Activated T-helper 1 cell treated with anti-CD3 and anti-CD28 coated beads, Interleukin-12 subunit alpha, Interleukin-12 subunit beta, Interleukin-2, Interleukin-4 antibody, amounts not matched to agents 30 ng/mL and 10 ng/mL and 1 ng/mL, durations not matched to agents 14 hours and 24 hours and 36 hours (primary cell): ENCODE results near the gene SOBP. TPM values are rescaled to one million over a fixed set of nuclear protein-coding genes. Genes with fewer than 3 reads are reported as not detected.

Experiments used
- DNase-seq: peaks from one replicate; pipeline ENCODE4 v3.0.0; 2021; ENCODE audit warnings: low spot score
- H3K27ac Mint-ChIP-seq: one replicate; pipeline ENCODE4 v1.8.0; 2021; ENCODE audit warnings: mild to moderate bottlenecking, mixed read lengths
- H3K27me3 Mint-ChIP-seq: one replicate; pipeline ENCODE4 v1.8.0; 2022; ENCODE audit warnings: mild to moderate bottlenecking, moderate library complexity, mixed read lengths; ENCODE audit not compliant: insufficient read depth
- H3K36me3 Mint-ChIP-seq: one replicate; pipeline ENCODE4 v1.8.0; 2021; ENCODE audit warnings: low read depth, mixed read lengths
- H3K4me1 Mint-ChIP-seq: one replicate; pipeline ENCODE4 v1.8.0; 2021; ENCODE audit warnings: low read depth, mixed read lengths
- H3K4me3 Mint-ChIP-seq: one replicate; pipeline ENCODE4 v1.8.0; 2021; ENCODE audit warnings: mild to moderate bottlenecking, moderate library complexity, mixed read lengths
- H3K9me3 Mint-ChIP-seq: one replicate; pipeline ENCODE4 v1.8.0; 2021; ENCODE audit warnings: mixed read lengths
- intact Hi-C: fragments of 100-400 bp; cut with micrococcal nuclease; formaldehyde crosslinking; loops from one replicate; pipeline ENCODE4 v1.15.1; 2024
- total RNA-seq: library from RNA; stranded (reverse); gene quantifications from 2 replicates; pipeline ENCODE4 v1.2.3, GENCODE V29; 2022

SOBP gene
- total RNA-seq, 1 donor from 2014 or later: 0.16 TPM

DNA sequence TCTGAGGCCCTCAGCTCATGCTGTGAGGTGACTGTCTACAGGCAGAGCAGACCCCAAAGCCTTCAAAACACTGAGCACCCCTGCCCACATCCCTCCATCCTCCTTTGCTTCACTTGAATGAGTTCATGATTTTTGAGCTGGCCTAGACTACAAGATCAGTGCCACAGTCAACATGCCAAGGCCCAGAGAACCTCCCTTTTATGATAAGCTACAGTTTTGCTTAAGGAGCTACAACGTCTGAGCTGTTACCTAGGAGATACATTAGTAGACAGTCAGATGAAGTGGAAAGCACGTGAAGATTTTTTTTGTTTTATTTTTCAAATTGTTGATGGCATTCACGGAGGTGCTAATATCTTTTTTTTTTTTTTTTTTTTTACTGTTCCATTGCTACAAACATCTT lies 139.0 kb downstream of the SOBP start:
- Mint-ChIP-seq H3K4me1 (no peaks in the 10 kb centered on the region), H3K9me3 (no peaks in the 10 kb centered on the region), H3K27me3 (peaks cover 52% of the 10 kb centered on the region), H3K4me3 (no peak overlapping the region), H3K27ac (no peak overlapping the region), H3K36me3 (no peaks in the 10 kb centered on the region)
- intact Hi-C loops: no loop called here
- DNase-seq: no peak

DNA sequence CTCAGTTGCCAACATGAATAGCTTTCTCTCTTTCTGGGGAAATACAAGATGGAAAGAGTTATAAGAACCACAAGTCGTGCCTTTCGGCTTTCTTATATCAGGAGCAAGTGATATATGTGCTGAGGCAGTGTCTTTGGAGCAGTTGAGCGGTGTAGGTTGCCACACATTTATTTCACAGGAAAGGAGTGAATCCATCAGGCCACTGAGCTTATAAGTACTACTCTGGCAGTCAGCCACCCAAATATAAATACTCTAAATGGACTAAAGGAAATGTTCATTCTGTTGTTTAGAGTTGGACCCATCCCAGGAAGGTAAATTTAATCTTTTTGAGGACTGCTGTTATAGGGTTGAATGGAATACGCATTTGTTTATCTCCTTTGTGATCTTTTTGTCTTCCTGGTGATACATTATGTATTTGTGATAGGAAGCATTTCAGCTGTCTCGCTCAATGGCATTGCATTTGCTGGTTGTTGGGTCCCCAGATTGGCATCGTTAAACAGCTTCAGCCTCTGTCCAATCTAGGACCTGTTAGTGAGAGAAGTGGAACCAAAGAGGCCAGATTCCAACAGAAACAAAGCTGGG lies 139.7 kb downstream of the SOBP start:
- intact Hi-C loops: no loop called here
- Mint-ChIP-seq H3K36me3 (no peaks in the 10 kb centered on the region), H3K4me3 (no peak overlapping the region), H3K27ac (no peak overlapping the region), H3K4me1 (no peaks in the 10 kb centered on the region), H3K9me3 (no peaks in the 10 kb centered on the region), H3K27me3 (peaks cover 52% of the 10 kb centered on the region)
- no peak for DNase-seq

DNA sequence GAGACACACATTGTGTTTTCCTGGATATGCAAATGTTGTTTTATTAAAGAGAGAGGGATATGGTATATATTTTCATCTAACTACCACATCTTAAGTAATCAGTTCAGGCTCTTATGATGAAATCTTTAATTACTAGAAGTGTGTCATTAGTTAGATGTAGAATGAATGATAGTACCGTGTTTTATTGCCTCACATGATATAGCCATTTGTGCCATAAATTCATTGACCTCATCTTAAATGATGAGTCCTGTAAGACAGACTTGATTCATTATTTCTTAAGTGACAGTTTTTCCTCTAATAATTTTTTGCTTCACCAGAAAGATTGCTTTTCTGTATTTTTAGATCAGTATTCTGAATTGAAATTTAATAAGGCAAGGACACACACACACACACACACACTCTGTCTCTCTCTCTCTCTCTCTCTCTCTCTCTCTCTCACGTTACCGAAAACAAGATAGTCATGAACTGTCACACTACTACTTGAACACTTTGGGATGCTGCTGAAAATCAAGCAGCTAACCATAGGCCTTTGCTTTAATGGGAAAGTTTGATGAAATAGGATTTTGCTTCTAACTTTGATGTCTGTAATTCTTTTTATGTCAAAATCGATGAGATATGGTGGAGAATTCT lies 140.5 kb downstream of the SOBP start:
- Mint-ChIP-seq H3K9me3 (no peaks in the 10 kb centered on the region), H3K27ac (no peak overlapping the region), H3K36me3 (no peaks in the 10 kb centered on the region), H3K4me3 (no peak overlapping the region), H3K27me3 (peaks cover 53% of the 10 kb centered on the region), H3K4me1 (no peaks in the 10 kb centered on the region)
- intact Hi-C loops: no loop called here
- DNase-seq: no peak

DNA sequence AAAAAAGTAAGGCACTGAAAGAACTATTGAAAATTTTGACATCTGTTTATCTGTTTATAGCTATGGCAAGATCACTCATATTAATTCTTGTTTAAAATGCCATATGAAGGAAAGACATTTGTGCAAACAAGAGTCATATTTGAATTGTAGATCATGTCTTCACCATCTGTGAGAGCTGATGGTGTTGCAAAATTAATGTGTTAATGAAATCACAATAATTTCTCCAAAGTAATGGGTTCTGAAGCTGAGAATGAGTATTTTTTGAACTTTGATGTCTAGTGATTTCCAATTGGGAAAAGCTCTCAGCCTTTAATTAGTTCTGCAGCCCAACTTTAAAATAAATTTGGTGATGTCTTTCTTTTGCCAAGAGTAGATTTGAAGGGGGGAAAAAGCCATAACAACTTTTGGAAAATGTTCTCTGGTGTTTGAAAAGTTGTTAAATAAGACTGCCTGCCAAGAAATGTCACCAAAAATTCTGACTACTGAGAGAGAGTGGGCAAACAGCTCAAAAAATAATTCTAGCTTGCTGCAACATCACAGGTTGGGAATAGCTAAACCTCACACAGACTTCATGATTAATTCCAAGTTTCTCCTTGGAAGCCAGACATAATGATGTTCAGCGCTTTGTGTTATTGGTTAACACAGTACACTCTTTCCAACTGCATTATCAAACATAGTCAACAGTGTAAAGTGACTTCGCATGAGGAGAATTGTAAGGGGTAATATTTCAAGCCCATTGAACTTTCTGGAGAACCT lies 142.6 kb downstream of the SOBP start:
- Mint-ChIP-seq H3K4me1 (peaks cover 6% of the 10 kb centered on the region), H3K36me3 (no peaks in the 10 kb centered on the region), H3K27me3 (peaks cover 63% of the 10 kb centered on the region), H3K9me3 (no peaks in the 10 kb centered on the region), H3K4me3 (no peak overlapping the region), H3K27ac (no peak overlapping the region)
- intact Hi-C loops: no loop called here
- no peak for DNase-seq

DNA sequence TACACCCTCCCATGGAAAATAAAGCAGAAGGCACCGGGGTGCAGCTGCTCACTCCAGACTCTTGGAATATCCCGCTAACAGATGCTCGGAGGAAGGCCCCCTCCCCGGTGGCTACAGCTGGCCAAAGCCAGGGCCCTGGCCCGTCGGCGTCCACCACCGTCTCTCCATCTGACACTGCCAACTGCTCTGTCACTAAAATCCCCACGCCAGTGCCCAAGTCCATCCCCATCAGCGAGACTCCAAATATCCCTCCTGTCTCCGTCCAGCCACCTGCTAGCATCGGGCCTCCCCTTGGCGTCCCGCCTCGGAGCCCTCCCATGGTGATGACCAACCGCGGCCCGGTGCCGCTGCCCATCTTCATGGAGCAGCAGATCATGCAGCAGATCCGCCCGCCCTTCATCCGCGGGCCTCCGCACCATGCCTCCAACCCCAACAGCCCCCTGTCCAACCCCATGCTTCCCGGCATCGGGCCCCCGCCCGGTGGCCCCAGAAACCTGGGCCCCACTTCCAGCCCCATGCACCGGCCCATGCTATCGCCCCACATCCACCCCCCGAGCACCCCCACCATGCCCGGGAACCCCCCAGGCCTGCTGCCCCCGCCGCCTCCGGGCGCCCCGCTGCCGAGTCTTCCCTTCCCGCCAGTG lies 143.9 kb downstream of the SOBP start:
- no peaks in the 10 kb centered on the region for H3K36me3 Mint-ChIP-seq
- H3K9me3 Mint-ChIP-seq: no peaks in the 10 kb centered on the region
- no peak overlapping the region for H3K4me3 Mint-ChIP-seq
- peaks cover 67% of the 10 kb centered on the region for H3K27me3 Mint-ChIP-seq
- intact Hi-C loops: loop anchor here (2.0 kb wide), 1 partner anchor 143 kb away; the partner anchor contains the start of gene SOBP
- H3K4me1 Mint-ChIP-seq: peaks cover 6% of the 10 kb centered on the region
- no peak for DNase-seq
- H3K27ac Mint-ChIP-seq: no peak overlapping the region

DNA sequence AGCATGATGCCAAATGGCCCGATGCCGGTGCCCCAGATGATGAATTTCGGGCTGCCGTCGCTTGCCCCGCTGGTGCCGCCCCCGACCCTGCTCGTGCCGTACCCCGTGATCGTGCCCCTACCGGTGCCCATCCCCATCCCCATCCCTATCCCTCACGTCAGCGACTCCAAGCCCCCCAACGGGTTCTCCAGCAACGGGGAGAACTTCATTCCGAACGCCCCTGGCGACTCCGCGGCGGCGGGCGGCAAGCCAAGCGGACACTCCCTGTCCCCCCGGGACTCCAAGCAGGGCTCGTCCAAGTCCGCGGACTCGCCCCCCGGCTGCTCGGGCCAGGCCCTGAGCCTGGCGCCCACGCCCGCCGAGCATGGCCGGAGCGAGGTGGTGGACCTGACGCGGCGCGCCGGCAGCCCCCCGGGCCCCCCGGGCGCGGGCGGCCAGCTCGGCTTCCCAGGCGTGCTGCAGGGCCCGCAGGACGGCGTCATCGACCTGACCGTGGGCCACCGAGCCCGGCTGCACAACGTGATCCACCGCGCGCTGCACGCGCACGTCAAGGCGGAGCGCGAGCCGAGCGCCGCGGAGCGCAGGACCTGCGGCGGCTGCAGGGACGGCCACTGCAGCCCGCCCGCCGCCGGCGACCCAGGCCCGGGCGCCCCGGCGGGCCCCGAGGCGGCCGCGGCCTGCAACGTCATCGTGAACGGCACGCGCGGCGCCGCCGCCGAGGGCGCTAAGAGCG lies 144.6 kb downstream of the SOBP start:
- H3K9me3 Mint-ChIP-seq: no peaks in the 10 kb centered on the region
- intact Hi-C loops: loop anchor here (2.0 kb wide), 1 partner anchor 144 kb away; the partner anchor contains the start of gene SOBP
- no peak for DNase-seq
- peaks cover 67% of the 10 kb centered on the region for H3K27me3 Mint-ChIP-seq
- H3K4me1 Mint-ChIP-seq: peaks cover 6% of the 10 kb centered on the region
- no peaks in the 10 kb centered on the region for H3K36me3 Mint-ChIP-seq
- H3K4me3 Mint-ChIP-seq: no peak overlapping the region
- no peak overlapping the region for H3K27ac Mint-ChIP-seq

DNA sequence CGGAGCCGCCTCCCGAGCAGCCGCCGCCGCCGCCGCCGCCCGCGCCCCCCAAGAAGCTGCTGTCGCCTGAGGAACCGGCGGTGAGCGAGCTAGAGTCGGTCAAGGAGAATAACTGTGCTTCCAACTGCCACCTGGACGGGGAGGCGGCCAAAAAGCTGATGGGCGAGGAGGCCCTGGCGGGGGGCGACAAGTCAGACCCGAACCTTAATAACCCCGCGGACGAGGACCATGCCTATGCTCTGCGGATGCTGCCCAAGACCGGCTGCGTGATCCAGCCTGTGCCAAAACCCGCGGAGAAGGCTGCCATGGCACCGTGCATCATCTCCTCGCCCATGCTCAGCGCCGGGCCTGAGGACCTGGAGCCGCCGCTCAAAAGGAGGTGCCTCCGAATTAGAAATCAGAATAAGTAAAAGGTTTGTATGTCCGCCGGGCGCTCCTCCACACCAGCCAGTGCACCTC lies 145.2 kb downstream of the SOBP start:
- Mint-ChIP-seq H3K4me3 (no peak overlapping the region), H3K9me3 (no peaks in the 10 kb centered on the region), H3K36me3 (no peaks in the 10 kb centered on the region), H3K27ac (no peak overlapping the region), H3K4me1 (peaks cover 6% of the 10 kb centered on the region), H3K27me3 (peaks cover 64% of the 10 kb centered on the region)
- intact Hi-C loops: loop anchor here (2.0 kb wide), 1 partner anchor 144 kb away; the partner anchor contains the start of gene SOBP
- DNase-seq: no peak

DNA sequence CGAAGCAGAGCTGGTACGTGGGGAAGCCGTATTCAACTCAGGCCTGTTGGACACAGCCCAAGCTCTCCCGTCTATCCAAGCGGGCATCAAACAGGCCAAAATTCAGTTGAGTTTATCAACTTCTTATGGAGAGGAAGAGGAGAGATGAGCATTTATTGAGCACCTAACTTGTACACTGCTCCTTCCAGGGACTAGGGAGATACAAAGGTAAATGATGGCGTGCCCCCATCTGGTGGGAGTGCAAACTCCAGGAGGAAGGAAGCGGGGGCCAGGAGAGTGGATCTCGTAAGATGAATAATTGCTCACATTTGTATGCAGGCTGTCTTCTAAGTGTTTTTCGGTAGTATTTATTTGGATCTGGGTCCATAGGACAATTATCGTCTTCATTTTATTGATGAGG lies 146.6 kb downstream of the SOBP start:
- H3K9me3 Mint-ChIP-seq: no peaks in the 10 kb centered on the region
- DNase-seq: no peak
- intact Hi-C loops: no loop called here
- H3K4me3 Mint-ChIP-seq: no peak overlapping the region
- peaks cover 6% of the 10 kb centered on the region for H3K4me1 Mint-ChIP-seq
- peaks cover 61% of the 10 kb centered on the region for H3K27me3 Mint-ChIP-seq
- H3K27ac Mint-ChIP-seq: no peak overlapping the region
- no peaks in the 10 kb centered on the region for H3K36me3 Mint-ChIP-seq

DNA sequence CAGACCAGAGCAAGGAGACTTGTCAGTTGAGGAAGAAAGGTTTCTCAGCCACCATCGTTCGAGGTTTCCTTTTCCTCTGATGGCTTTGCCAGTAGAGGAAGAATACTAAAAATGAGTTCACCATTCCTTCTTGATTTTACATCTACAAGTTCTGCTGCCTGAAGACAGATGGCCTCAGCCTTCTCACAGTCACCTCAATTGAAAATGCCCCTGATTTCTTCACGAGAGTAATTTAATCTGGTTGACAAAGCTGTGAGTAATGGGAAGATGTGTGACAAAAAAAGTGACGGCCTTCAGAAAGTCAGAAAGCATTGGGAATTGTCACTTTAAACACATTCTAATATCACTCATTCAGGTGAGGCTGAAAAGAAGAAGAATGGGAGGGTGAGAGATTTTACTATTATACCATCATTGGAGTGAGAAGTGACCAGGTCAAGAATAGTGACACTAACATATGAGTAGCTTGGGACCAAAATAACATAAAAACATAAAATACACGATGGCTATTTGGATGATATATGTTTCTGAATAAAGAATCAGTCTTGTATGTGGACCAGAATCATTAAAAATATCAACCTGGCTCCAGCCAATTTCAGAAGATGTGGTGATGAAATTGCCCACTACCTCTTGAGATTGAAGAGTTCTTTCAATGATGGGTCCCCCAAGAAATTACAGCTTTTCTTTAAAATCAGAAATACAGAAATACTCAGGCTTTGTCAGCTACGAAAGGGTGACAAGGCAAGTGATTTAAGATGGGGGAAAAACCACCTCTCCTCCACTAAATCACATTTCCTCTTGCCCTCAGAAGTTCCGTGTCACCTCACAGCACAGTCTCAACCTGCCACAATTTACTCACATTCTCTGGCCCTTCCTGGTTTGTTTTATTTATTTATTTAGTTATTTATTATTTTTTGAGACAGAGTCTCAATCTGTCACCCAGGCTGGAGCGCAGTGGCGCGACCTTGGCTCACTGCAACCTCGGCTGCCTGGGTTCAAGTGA lies 147.7 kb downstream of the SOBP start:
- Mint-ChIP-seq H3K4me3 (no peak overlapping the region), H3K4me1 (peaks cover 6% of the 10 kb centered on the region), H3K9me3 (no peaks in the 10 kb centered on the region), H3K36me3 (no peaks in the 10 kb centered on the region), H3K27ac (no peak overlapping the region), H3K27me3 (peaks cover 58% of the 10 kb centered on the region)
- DNase-seq: no peak
- intact Hi-C loops: no loop called here

DNA sequence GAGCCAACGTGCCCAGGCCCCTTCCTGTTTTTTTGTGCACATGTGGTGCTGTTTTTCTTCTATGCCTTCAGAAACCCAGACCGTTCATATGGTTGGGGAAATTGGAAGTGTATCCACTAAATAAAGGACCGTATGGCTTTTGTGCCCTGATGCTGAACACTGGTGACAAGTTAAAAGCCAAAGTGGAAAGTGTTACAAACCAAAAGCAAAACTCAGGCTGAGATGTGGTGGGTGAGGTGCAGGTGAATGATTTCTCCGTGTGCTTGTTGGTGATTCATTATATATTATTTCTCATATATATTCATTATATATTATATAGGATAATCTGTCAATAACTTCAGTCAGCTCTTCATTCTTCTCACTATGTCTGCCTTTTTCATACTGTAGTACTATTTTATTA lies 148.6 kb downstream of the SOBP start:
- DNase-seq: no peak
- intact Hi-C loops: no loop called here
- Mint-ChIP-seq H3K9me3 (no peaks in the 10 kb centered on the region), H3K4me3 (no peak overlapping the region), H3K27me3 (peaks cover 55% of the 10 kb centered on the region), H3K27ac (no peak overlapping the region), H3K4me1 (peaks cover 6% of the 10 kb centered on the region), H3K36me3 (no peaks in the 10 kb centered on the region)

DNA sequence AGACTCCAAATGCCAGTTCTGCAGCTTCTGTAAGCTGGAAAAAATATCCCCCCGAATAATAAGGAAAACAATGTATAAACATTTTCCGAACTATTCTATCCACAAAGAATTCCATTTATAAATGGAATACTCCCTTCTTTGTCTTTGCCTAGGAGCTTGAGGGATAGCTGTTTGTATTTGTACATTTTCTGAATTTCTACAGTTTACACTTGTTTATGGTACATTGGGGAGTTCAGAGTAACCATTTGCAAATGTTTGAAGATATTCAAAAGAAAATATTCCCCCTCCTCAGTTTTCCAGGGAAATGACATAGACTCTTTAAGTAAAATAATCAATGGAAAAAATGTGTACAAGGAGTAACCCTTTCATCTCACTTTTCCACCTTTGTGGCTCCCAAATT lies 149.6 kb downstream of the SOBP start:
- no peak overlapping the region for H3K27ac Mint-ChIP-seq
- no peaks in the 10 kb centered on the region for H3K9me3 Mint-ChIP-seq
- DNase-seq: no peak
- no peaks in the 10 kb centered on the region for H3K36me3 Mint-ChIP-seq
- no peak overlapping the region for H3K4me3 Mint-ChIP-seq
- intact Hi-C loops: no loop called here
- peaks cover 47% of the 10 kb centered on the region for H3K27me3 Mint-ChIP-seq
- H3K4me1 Mint-ChIP-seq: peaks cover 6% of the 10 kb centered on the region
